ENCODE results near the gene ZBED1. TPM values are rescaled to one million over a fixed set of nuclear protein-coding genes. Genes with fewer than 3 reads are reported as not detected.
A peak's percentile ranks its signal among the peaks of the same experiment; 100 is the strongest.
"Not testable (repeated sequence)": the region's sequence is repeated elsewhere in the genome, so short reads cannot be mapped to it uniquely, and the experiment has no call there.

ZBED1 gene
- total and polyA plus RNA-seq, 2 donors (not counting 3 experiments of a cell fraction or from before 2014, with no cell fraction given), result 24.6 to 46.5 TPM

GRCh38 chrX:2483398-2484060 lies 17.2 kb downstream of the ZBED1 start:
- Histone ChIP-seq H3K27me3 (ENCODE audit: control insufficient read depth in 2 of 2, insufficient read depth in 2 of 2, low read length in 2 of 2) (no peaks in the 10 kb centered on the region), H3K79me2 (ENCODE audit: control insufficient read depth, insufficient read depth, low read length) (peaks cover 24% of the 10 kb centered on the region), H3K4me2 (ENCODE audit: insufficient read depth, low read length) (no peak overlapping the region), H3K4me1 (ENCODE audit: control insufficient read depth, extremely low read depth, insufficient read depth, low read length) (no peaks in the 10 kb centered on the region), H4K20me1 (replicated peaks; ENCODE audit: control insufficient read depth, extremely low read depth, insufficient read depth, low read length) (peaks cover 2% of the 10 kb centered on the region), H3K9me1 (replicated peaks; ENCODE audit: control insufficient read depth, extremely low read depth, insufficient read depth, low read length) (no peaks in the 10 kb centered on the region), H2AFZ (ENCODE audit: low read depth, low read length) (no peak overlapping the region), H3K4me3 (replicated peaks in 1 of 3; ENCODE audit: insufficient read depth in 1 of 3, low read depth in 1 of 3, low read length in 3 of 3) (no peak overlapping the region), H3K27ac (ENCODE audit: insufficient read depth, low read depth, low read length) (no peak overlapping the region), H3K9ac (replicated peaks; ENCODE audit: extremely low read depth, insufficient read depth, low read length) (no peak overlapping the region), H3K36me3 (ENCODE audit: control insufficient read depth in 2 of 2, extremely low read depth in 1 of 2, insufficient read depth in 2 of 2, low read length in 2 of 2) (peaks cover 9 to 10% of the 10 kb centered on the region in 2 experiments), H3K9me3 (replicated peaks; ENCODE audit: control insufficient read depth, insufficient read depth, low read length) (no peaks in the 10 kb centered on the region)
- DNase-seq (ENCODE audit: low read depth, low spot score), result no peak
- dilution Hi-C loops (cut with MboI; ENCODE audit: extremely low pct_ligation_motif_present, low sequenced_read_pairs) (no loop called here), intact Hi-C loops (cut with micrococcal nuclease) (no loop called here)
- no peak for FAIRE-seq
- ChIA-PET CTCF (no interaction called here), POLR2A (no interaction called here)
- no peak for TF ChIP-seq FOS (IDR thresholded peaks at IDR 0.05; ENCODE audit: borderline replicate concordance, insufficient read depth, low read length)
- TF ChIP-seq CTCF (IDR thresholded peaks at IDR 0.05; ENCODE audit: extremely low read depth in 1 of 2, insufficient read depth in 1 of 2, low read depth in 1 of 2, low read length in 2 of 2), result no peak
- TF ChIP-seq POLR2A (IDR thresholded peaks at IDR 0.05; ENCODE audit: low read depth, low read length), result no peak
- TF ChIP-seq GATA2 (IDR thresholded peaks at IDR 0.05; ENCODE audit: insufficient read depth, insufficient read length, low read depth, low read length), result no peak
- no TSS peak for BruUV-seq (replicated peaks)

GRCh38 chrX:2481597-2481996 lies 19.2 kb downstream of the ZBED1 start:
- H2AFZ ChIP-seq (ENCODE audit: low read depth, low read length); H3K9ac ChIP-seq (replicated peaks; ENCODE audit: extremely low read depth, insufficient read depth, low read length); DNase-seq (ENCODE audit: low read depth, low spot score); H3K4me1 ChIP-seq (ENCODE audit: control insufficient read depth, extremely low read depth, insufficient read depth, low read length); CTCF ChIA-PET; FAIRE-seq; H4K20me1 ChIP-seq (replicated peaks; ENCODE audit: control insufficient read depth, extremely low read depth, insufficient read depth, low read length); H3K9me3 ChIP-seq (replicated peaks; ENCODE audit: control insufficient read depth, insufficient read depth, low read length); H3K27me3 ChIP-seq (ENCODE audit: control insufficient read depth in 2 of 2, insufficient read depth in 2 of 2, low read length in 2 of 2); H3K4me2 ChIP-seq (ENCODE audit: insufficient read depth, low read length); dilution Hi-C loops (cut with MboI; ENCODE audit: extremely low pct_ligation_motif_present, low sequenced_read_pairs); H3K4me3 ChIP-seq (replicated peaks in 1 of 3; ENCODE audit: insufficient read depth in 1 of 3, low read depth in 1 of 3, low read length in 3 of 3); POLR2A ChIA-PET; BruUV-seq (replicated peaks); H3K9me1 ChIP-seq (replicated peaks; ENCODE audit: control insufficient read depth, extremely low read depth, insufficient read depth, low read length); H3K27ac ChIP-seq (ENCODE audit: insufficient read depth, low read depth, low read length); H3K36me3 ChIP-seq (ENCODE audit: control insufficient read depth in 2 of 2, extremely low read depth in 1 of 2, insufficient read depth in 2 of 2, low read length in 2 of 2); intact Hi-C loops (cut with micrococcal nuclease): not testable (repeated sequence)
- H3K79me2 ChIP-seq (ENCODE audit: control insufficient read depth, insufficient read depth, low read length), result peaks cover 20% of the 10 kb centered on the region

- H3K9me1 ChIP-seq (replicated peaks; ENCODE audit: control insufficient read depth, extremely low read depth, insufficient read depth, low read length); intact Hi-C loops (cut with micrococcal nuclease); dilution Hi-C loops (cut with MboI; ENCODE audit: extremely low pct_ligation_motif_present, low sequenced_read_pairs); H4K20me1 ChIP-seq (replicated peaks; ENCODE audit: control insufficient read depth, extremely low read depth, insufficient read depth, low read length); CTCF ChIA-PET; H3K4me2 ChIP-seq (ENCODE audit: insufficient read depth, low read length); H3K36me3 ChIP-seq (ENCODE audit: control insufficient read depth in 2 of 2, extremely low read depth in 1 of 2, insufficient read depth in 2 of 2, low read length in 2 of 2); DNase-seq (ENCODE audit: low read depth, low spot score); H3K4me1 ChIP-seq (ENCODE audit: control insufficient read depth, extremely low read depth, insufficient read depth, low read length); H3K27me3 ChIP-seq (ENCODE audit: control insufficient read depth in 2 of 2, insufficient read depth in 2 of 2, low read length in 2 of 2); H3K27ac ChIP-seq (ENCODE audit: insufficient read depth, low read depth, low read length); BruUV-seq (replicated peaks); H3K9me3 ChIP-seq (replicated peaks; ENCODE audit: control insufficient read depth, insufficient read depth, low read length); H3K4me3 ChIP-seq (replicated peaks in 1 of 3; ENCODE audit: insufficient read depth in 1 of 3, low read depth in 1 of 3, low read length in 3 of 3); POLR2A ChIA-PET; H2AFZ ChIP-seq (ENCODE audit: low read depth, low read length); H3K9ac ChIP-seq (replicated peaks; ENCODE audit: extremely low read depth, insufficient read depth, low read length): not testable (repeated sequence)
- peak; percentile 73 for FAIRE-seq
- peaks cover 23% of the 10 kb centered on the region for H3K79me2 ChIP-seq (ENCODE audit: control insufficient read depth, insufficient read depth, low read length)
These were observed 20.8 kb downstream of the ZBED1 start for GRCh38 chrX:2479982-2480381.

Measured in endothelial cell of umbilical vein (primary cell).